Fibroblast of mammary gland (primary cell): Measurements from ENCODE around the gene FRMD5.
A peak's percentile ranks its signal among the peaks of the same experiment; 100 is the strongest.

Experiments
- DNase-seq: peaks from one replicate; pipeline ENCODE4 v3.0.0-alpha.2; 2010; ENCODE audit warnings: low read depth
- H3K4me3 ChIP-seq: 2 replicates; pipeline ENCODE4 v1.5.1; 2011; ENCODE audit warnings: low read depth, mild to moderate bottlenecking, low read length, moderate library complexity; ENCODE audit not compliant: control insufficient read depth
- TF ChIP-seq, protein P1 (sequence below): conservative IDR thresholded peaks from 2 replicates; pipeline ENCODE4 v1.5.1; 2011; ENCODE audit warnings: low read depth, low read length, inconsistent platforms; ENCODE audit not compliant: control insufficient read depth, insufficient read depth

The FRMD5 gene

GRCh38 chr15:44219073-44219472 is 24.0 kb upstream of the FRMD5 start:
- no peak overlapping the region for H3K4me3 ChIP-seq
- no peak for DNase-seq
- TF ChIP-seq, protein P1, sequence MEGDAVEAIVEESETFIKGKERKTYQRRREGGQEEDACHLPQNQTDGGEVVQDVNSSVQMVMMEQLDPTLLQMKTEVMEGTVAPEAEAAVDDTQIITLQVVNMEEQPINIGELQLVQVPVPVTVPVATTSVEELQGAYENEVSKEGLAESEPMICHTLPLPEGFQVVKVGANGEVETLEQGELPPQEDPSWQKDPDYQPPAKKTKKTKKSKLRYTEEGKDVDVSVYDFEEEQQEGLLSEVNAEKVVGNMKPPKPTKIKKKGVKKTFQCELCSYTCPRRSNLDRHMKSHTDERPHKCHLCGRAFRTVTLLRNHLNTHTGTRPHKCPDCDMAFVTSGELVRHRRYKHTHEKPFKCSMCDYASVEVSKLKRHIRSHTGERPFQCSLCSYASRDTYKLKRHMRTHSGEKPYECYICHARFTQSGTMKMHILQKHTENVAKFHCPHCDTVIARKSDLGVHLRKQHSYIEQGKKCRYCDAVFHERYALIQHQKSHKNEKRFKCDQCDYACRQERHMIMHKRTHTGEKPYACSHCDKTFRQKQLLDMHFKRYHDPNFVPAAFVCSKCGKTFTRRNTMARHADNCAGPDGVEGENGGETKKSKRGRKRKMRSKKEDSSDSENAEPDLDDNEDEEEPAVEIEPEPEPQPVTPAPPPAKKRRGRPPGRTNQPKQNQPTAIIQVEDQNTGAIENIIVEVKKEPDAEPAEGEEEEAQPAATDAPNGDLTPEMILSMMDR = no peak

DNA sequence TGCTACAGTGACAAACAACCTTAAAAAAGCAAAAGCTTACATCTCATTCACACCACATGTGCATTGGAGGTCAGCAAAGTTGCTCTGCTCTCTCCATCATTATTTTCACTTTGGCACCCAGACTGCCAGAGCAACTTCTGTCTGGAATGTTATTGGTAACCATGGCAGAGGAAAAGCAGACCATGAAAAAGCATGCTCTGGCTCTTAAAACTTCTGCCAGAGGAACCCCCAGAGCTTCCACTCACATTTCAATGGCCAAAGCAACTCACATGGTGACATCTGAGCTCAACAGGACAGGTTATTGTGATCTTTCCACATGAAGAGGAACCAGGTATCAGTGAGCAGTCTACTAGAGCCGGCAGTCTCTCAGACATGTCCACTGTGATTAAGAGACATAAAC is 21.9 kb upstream of the FRMD5 start:
- no peak overlapping the region for H3K4me3 ChIP-seq
- DNase-seq = no peak
- TF ChIP-seq, protein P1 = no peak

GRCh38 chr15:44215594-44215993 is 20.5 kb upstream of the FRMD5 start:
- H3K4me3 ChIP-seq = no peak overlapping the region
- DNase-seq = peak; percentile 90

DNA sequence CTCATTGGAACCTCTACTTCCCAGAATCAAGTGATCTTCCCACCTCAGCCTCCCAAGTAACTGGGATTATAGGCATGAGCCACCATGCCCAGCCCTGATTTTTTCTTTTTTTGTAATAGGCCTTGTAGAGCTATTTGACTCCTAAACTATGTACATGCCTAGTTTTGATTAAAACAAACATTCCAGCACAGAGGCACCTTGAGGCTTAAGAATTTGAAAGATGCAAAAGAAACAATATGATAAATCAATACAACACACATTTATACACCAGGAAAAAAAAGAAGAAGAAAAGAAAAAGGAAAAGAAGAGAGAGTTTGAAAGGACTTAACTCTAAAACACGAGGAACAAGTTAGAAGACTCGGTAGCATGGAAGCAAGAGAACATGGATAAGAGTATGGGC is 13.9 kb upstream of the FRMD5 start:
- no peak for DNase-seq
- TF ChIP-seq, protein P1 = no peak

More at GRCh38 chr15:44215594-44215993, 20.5 kb upstream of the FRMD5 start:
- TF ChIP-seq, protein P1 = no peak

DNA sequence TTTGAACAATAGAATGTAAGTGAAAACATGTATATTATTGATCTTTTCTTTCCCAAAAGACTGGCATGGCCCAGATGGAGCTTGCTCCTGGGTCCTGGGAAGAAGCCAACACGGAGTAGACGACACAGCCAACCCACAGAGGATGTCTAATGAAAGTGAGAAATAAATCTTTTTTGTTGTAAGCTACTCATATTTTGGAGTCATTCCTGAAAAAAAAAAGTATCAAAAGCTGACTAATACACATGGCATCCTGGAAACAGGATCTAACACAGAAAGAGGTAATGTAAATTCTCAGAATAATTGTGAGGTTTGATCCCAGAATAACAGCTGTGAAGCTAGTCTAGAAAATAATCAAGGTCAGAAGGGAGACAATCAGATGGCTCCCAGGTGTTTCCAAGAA is 12.6 kb upstream of the FRMD5 start:
- no peak overlapping the region for H3K4me3 ChIP-seq
- TF ChIP-seq, protein P1 = no peak
- peak; percentile 73 for DNase-seq

More for the DNA sequence above, 13.9 kb upstream of the FRMD5 start:
- no peak overlapping the region for H3K4me3 ChIP-seq

DNA sequence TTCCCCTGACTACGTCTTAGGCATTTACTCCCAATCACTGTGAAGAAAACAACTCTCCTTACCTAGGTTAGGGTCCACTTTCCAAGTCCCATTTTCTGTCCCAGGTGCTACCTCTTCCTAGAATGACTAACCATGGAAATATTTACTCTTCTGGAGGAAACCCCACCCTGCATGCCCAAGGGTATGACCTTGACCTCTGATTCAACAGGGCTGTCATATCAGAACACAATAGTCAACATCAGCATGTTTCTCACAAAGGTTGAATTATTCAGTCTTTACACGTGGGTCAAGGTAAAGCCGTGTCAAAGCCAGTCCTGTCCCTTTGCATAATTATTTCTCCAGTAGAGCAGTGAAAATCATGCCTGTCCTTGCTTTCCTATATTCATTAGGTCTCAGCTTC is 4.3 kb upstream of the FRMD5 start:
- DNase-seq = no peak
- TF ChIP-seq, protein P1 = no peak
- H3K4me3 ChIP-seq = no peak overlapping the region
